ENCODE measurements around the gene CATSPER1.

CATSPER1 gene

DNA sequence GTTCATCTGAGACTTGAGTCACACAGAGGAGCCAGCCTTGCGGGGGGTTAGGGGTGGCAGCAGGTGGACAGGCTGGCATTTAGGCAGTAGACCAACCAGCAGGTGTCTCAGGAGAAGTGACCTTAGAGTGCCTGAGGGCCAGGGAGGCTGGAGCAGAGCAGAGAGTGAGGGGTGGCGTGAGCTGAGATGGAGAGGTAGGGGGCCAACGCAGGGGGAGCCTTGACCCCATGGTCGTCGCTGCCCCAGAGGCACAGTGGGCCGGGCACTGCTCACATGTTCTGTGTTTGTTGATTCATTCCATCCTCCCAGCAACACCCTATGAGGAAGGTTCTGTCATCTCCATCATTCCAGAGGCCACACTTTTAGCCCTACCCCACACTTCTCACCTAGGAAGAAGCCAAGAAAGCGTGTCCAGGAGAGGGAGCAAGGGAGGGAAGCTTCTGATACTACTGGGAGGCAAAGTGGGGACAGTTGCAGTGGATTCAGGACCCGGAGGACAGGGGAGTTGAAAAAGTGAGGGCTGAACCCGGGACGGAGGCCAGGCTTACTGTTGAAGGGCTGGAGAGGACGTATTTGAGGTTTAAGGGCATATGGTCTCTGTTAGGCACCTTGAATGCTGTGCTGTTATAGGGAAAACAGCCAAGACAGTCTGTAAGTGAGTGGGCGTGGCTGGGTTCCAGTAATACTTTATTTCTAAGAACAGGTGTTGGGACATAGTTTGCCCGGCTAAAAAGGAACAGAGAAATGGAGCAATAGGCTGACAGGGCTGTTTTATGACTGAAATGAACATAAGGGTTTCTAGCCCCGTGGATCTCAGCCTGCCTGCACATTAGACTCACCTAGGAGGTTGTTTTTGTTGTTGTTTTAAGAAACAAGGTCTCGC is 57.4 kb downstream of the CATSPER1 start:
- peak; percentile 58 for DNase-seq

DNA sequence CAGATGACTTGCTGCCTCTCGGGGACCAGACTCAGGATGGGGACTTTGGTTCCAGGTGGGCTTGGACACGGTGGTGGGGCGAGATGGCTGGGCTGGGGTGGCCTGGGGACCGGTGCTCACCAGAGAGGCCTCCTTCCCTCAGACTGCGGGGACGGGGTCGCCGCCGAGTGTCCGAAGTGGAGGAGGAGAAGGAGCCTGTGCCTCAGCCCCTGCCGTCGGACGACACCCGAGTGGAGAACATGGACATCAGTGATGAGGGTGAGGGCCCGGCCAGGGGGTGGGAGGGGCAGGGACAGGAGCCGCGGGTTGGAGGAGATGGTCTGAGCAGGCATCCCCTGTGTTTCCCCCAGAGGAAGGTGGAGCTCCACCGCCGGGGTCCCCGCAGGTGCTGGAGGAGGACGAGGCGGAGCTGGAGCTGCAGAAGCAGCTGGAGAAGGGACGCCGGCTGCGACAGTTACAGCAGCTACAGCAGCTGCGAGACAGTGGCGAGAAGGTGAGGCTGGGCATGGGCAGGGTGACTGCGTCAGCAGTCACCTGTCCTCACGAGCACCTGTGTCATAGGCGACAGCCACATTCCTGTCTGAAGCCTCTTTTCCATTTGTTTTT is 58.8 kb downstream of the CATSPER1 start:
- no peak for DNase-seq

Measured in hematopoietic multipotent progenitor cell treated with erythropoietin and hydrocortisone succinate and interleukin-3 and kit ligand, for 6 days (in vitro differentiated cells).